ENCODE results near the gene ATG2B.

The ATG2B gene

GRCh38 chr14:96267336-96267735 is 95.8 kb downstream of the ATG2B start:
- no peak for DNase-seq (ENCODE audit: low spot score)
- H2BK15ac ChIP-seq (ENCODE audit: low read length) = no peak overlapping the region

GRCh38 chr14:96265383-96266095 is 97.6 kb downstream of the ATG2B start:
- H3K36me3 ChIP-seq (replicated peaks in 1 of 2; ENCODE audit: control insufficient read depth in 2 of 2, insufficient read depth in 2 of 2, low read length in 2 of 2) = no peaks in the 10 kb centered on the region
- H2AFZ ChIP-seq (ENCODE audit: low read length) = no peak overlapping the region
- no peak overlapping the region for H3K27ac ChIP-seq (replicated peaks; ENCODE audit: low read length)
- H3K4me2 ChIP-seq (ENCODE audit: insufficient read depth, low read length, poor library complexity, severe bottlenecking) = no peak overlapping the region
- H3K14ac ChIP-seq (ENCODE audit: low read length) = no peak overlapping the region
- no peak overlapping the region for H3K4me3 ChIP-seq (ENCODE audit: low read length in 2 of 2)
- no peaks in the 10 kb centered on the region for H3K79me1 ChIP-seq (ENCODE audit: low read depth, low read length)
- H2BK5ac ChIP-seq (ENCODE audit: low read length) = no peak overlapping the region
- no peak overlapping the region for H4K8ac ChIP-seq (ENCODE audit: low read depth, low read length)
- H3K4me1 ChIP-seq (ENCODE audit: control insufficient read depth in 2 of 2, insufficient read depth in 1 of 2, low read depth in 1 of 2, low read length in 2 of 2) = peaks cover 0 to 5% of the 10 kb centered on the region in 2 donors
- no peak overlapping the region for H3K23ac ChIP-seq (ENCODE audit: low read depth, low read length, poor library complexity)
- H3K27me3 ChIP-seq (ENCODE audit: control insufficient read depth in 3 of 3, insufficient read depth in 3 of 3, low read depth in 1 of 3, low read length in 3 of 3) = no peaks in the 10 kb centered on the region
- no peak overlapping the region for H3K18ac ChIP-seq (ENCODE audit: low read length)
- no peak overlapping the region for H4K91ac ChIP-seq (ENCODE audit: low read depth, low read length, poor library complexity)
- H3K9me3 ChIP-seq (replicated peaks in 1 of 2; ENCODE audit: control insufficient read depth in 2 of 2, insufficient read depth in 1 of 2, low read depth in 1 of 2, low read length in 2 of 2) = no peaks in the 10 kb centered on the region
- no peak overlapping the region for H3K9ac ChIP-seq (ENCODE audit: low read depth, low read length, poor library complexity)
- no CpG with 5 or more reads among the region's 16 CpGs for WGBS, 2 donors (ENCODE audit: extremely low coverage in 2 of 2, insufficient read length in 2 of 2, insufficient replicate concordance in 1 of 2)
- no peak overlapping the region for H2BK120ac ChIP-seq (ENCODE audit: low read depth, low read length)
- no peak overlapping the region for H2BK12ac ChIP-seq (ENCODE audit: low read length)
- DNase-seq (ENCODE audit: low spot score) = no peak
- no peak overlapping the region for H2BK15ac ChIP-seq (ENCODE audit: low read length)
- H3K4ac ChIP-seq (ENCODE audit: low read length) = no peak overlapping the region
- H2AK5ac ChIP-seq (ENCODE audit: low read depth, low read length) = no peak overlapping the region

More at GRCh38 chr14:96267336-96267735, 95.8 kb downstream of the ATG2B start:
- H3K9ac ChIP-seq (ENCODE audit: low read depth, low read length, poor library complexity) = no peak overlapping the region
- H4K8ac ChIP-seq (ENCODE audit: low read depth, low read length) = no peak overlapping the region
- no peaks in the 10 kb centered on the region for H3K36me3 ChIP-seq (replicated peaks in 1 of 2; ENCODE audit: control insufficient read depth in 2 of 2, insufficient read depth in 2 of 2, low read length in 2 of 2)
- H3K79me1 ChIP-seq (ENCODE audit: low read depth, low read length) = no peaks in the 10 kb centered on the region
- H2AK5ac ChIP-seq (ENCODE audit: low read depth, low read length) = no peak overlapping the region
- H2BK120ac ChIP-seq (ENCODE audit: low read depth, low read length) = no peak overlapping the region
- no CpG with 5 or more reads among the region's 3 CpGs for WGBS, 2 donors (ENCODE audit: extremely low coverage in 2 of 2, insufficient read length in 2 of 2, insufficient replicate concordance in 1 of 2)
- no peak overlapping the region for H3K18ac ChIP-seq (ENCODE audit: low read length)
- H3K27me3 ChIP-seq (ENCODE audit: control insufficient read depth in 3 of 3, insufficient read depth in 3 of 3, low read depth in 1 of 3, low read length in 3 of 3) = no peaks in the 10 kb centered on the region
- no peak overlapping the region for H3K4me2 ChIP-seq (ENCODE audit: insufficient read depth, low read length, poor library complexity, severe bottlenecking)
- H3K4me1 ChIP-seq (ENCODE audit: control insufficient read depth in 2 of 2, insufficient read depth in 1 of 2, low read depth in 1 of 2, low read length in 2 of 2) = peaks cover 0 to 5% of the 10 kb centered on the region in 2 donors
- H4K91ac ChIP-seq (ENCODE audit: low read depth, low read length, poor library complexity) = no peak overlapping the region
- no peak overlapping the region for H3K4ac ChIP-seq (ENCODE audit: low read length)
- no peak overlapping the region for H2BK12ac ChIP-seq (ENCODE audit: low read length)
- no peak overlapping the region for H3K27ac ChIP-seq (replicated peaks; ENCODE audit: low read length)
- H2AFZ ChIP-seq (ENCODE audit: low read length) = no peak overlapping the region
- peak overlapping the region in 1 of 2 donors; percentile 12 for H3K4me3 ChIP-seq (ENCODE audit: low read length in 2 of 2)
- no peak overlapping the region for H3K23ac ChIP-seq (ENCODE audit: low read depth, low read length, poor library complexity)
- no peak overlapping the region for H3K14ac ChIP-seq (ENCODE audit: low read length)
- no peaks in the 10 kb centered on the region for H3K9me3 ChIP-seq (replicated peaks in 1 of 2; ENCODE audit: control insufficient read depth in 2 of 2, insufficient read depth in 1 of 2, low read depth in 1 of 2, low read length in 2 of 2)
- H2BK5ac ChIP-seq (ENCODE audit: low read length) = no peak overlapping the region

- H3K4me2 ChIP-seq (ENCODE audit: insufficient read depth, low read length, poor library complexity, severe bottlenecking) = no peak overlapping the region
- H2BK15ac ChIP-seq (ENCODE audit: low read length) = no peak overlapping the region
- H2BK120ac ChIP-seq (ENCODE audit: low read depth, low read length) = no peak overlapping the region
- H3K9me3 ChIP-seq (replicated peaks in 1 of 2; ENCODE audit: control insufficient read depth in 2 of 2, insufficient read depth in 1 of 2, low read depth in 1 of 2, low read length in 2 of 2) = no peaks in the 10 kb centered on the region
- no peak overlapping the region for H4K91ac ChIP-seq (ENCODE audit: low read depth, low read length, poor library complexity)
- no peak overlapping the region for H3K9ac ChIP-seq (ENCODE audit: low read depth, low read length, poor library complexity)
- no peak overlapping the region for H4K8ac ChIP-seq (ENCODE audit: low read depth, low read length)
- H3K23ac ChIP-seq (ENCODE audit: low read depth, low read length, poor library complexity) = no peak overlapping the region
- H3K27ac ChIP-seq (replicated peaks; ENCODE audit: low read length) = no peak overlapping the region
- no peak overlapping the region for H2BK5ac ChIP-seq (ENCODE audit: low read length)
- no peak overlapping the region for H3K4me3 ChIP-seq (ENCODE audit: low read length in 2 of 2)
- H3K14ac ChIP-seq (ENCODE audit: low read length) = no peak overlapping the region
- no peak overlapping the region for H2AFZ ChIP-seq (ENCODE audit: low read length)
- H3K4ac ChIP-seq (ENCODE audit: low read length) = no peak overlapping the region
- no peak overlapping the region for H2AK5ac ChIP-seq (ENCODE audit: low read depth, low read length)
- no peaks in the 10 kb centered on the region for H3K79me1 ChIP-seq (ENCODE audit: low read depth, low read length)
- DNase-seq (ENCODE audit: low spot score) = no peak
- H3K4me1 ChIP-seq (ENCODE audit: control insufficient read depth in 2 of 2, insufficient read depth in 1 of 2, low read depth in 1 of 2, low read length in 2 of 2) = peaks cover 0 to 5% of the 10 kb centered on the region in 2 donors
- H2BK12ac ChIP-seq (ENCODE audit: low read length) = no peak overlapping the region
- H3K36me3 ChIP-seq (replicated peaks in 1 of 2; ENCODE audit: control insufficient read depth in 2 of 2, insufficient read depth in 2 of 2, low read length in 2 of 2) = no peaks in the 10 kb centered on the region
- no peaks in the 10 kb centered on the region for H3K27me3 ChIP-seq (ENCODE audit: control insufficient read depth in 3 of 3, insufficient read depth in 3 of 3, low read depth in 1 of 3, low read length in 3 of 3)
- no CpG with 5 or more reads among the region's 3 CpGs for WGBS, 2 donors (ENCODE audit: extremely low coverage in 2 of 2, insufficient read length in 2 of 2, insufficient replicate concordance in 1 of 2)
- no peak overlapping the region for H3K18ac ChIP-seq (ENCODE audit: low read length)
Measured at GRCh38 chr14:96264853-96265252, 98.3 kb downstream of the ATG2B start.

DNA sequence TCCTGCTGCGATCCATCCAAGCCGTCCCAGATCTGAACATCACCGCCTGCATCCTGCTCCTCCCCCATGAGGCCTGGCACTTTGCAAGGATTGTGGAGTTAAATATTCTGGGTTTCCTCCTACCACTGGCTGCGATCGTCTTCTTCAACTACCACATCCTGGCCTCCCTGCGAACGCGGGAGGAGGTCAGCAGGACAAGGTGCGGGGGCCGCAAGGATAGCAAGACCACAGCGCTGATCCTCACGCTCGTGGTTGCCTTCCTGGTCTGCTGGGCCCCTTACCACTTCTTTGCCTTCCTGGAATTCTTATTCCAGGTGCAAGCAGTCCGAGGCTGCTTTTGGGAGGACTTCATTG is 99.0 kb downstream of the ATG2B start:
- no peak overlapping the region for H2AK5ac ChIP-seq (ENCODE audit: low read depth, low read length)
- no peak overlapping the region for H2BK120ac ChIP-seq (ENCODE audit: low read depth, low read length)
- WGBS, 2 donors (ENCODE audit: extremely low coverage in 2 of 2, insufficient read length in 2 of 2, insufficient replicate concordance in 1 of 2) = no CpG with 5 or more reads among the region's 14 CpGs
- no peak overlapping the region for H2BK15ac ChIP-seq (ENCODE audit: low read length)
- H3K27me3 ChIP-seq (ENCODE audit: control insufficient read depth in 3 of 3, insufficient read depth in 3 of 3, low read depth in 1 of 3, low read length in 3 of 3) = no peaks in the 10 kb centered on the region
- no peak overlapping the region for H3K27ac ChIP-seq (replicated peaks; ENCODE audit: low read length)
- no peak overlapping the region for H4K91ac ChIP-seq (ENCODE audit: low read depth, low read length, poor library complexity)
- no peak overlapping the region for H4K8ac ChIP-seq (ENCODE audit: low read depth, low read length)
- no peaks in the 10 kb centered on the region for H3K79me1 ChIP-seq (ENCODE audit: low read depth, low read length)
- H3K14ac ChIP-seq (ENCODE audit: low read length) = no peak overlapping the region
- peak overlapping the region; percentile 44 for H3K9ac ChIP-seq (ENCODE audit: low read depth, low read length, poor library complexity)
- peak overlapping the region; percentile 21 for H3K18ac ChIP-seq (ENCODE audit: low read length)
- peaks cover 0 to 5% of the 10 kb centered on the region in 2 donors for H3K4me1 ChIP-seq (ENCODE audit: control insufficient read depth in 2 of 2, insufficient read depth in 1 of 2, low read depth in 1 of 2, low read length in 2 of 2)
- H2BK5ac ChIP-seq (ENCODE audit: low read length) = no peak overlapping the region
- H3K4ac ChIP-seq (ENCODE audit: low read length) = no peak overlapping the region
- H3K23ac ChIP-seq (ENCODE audit: low read depth, low read length, poor library complexity) = no peak overlapping the region
- no peak overlapping the region for H2BK12ac ChIP-seq (ENCODE audit: low read length)
- H2AFZ ChIP-seq (ENCODE audit: low read length) = no peak overlapping the region
- H3K4me2 ChIP-seq (ENCODE audit: insufficient read depth, low read length, poor library complexity, severe bottlenecking) = no peak overlapping the region
- peaks cover 0 to 3% of the 10 kb centered on the region in 2 donors for H3K9me3 ChIP-seq (replicated peaks in 1 of 2; ENCODE audit: control insufficient read depth in 2 of 2, insufficient read depth in 1 of 2, low read depth in 1 of 2, low read length in 2 of 2)
- H3K36me3 ChIP-seq (replicated peaks in 1 of 2; ENCODE audit: control insufficient read depth in 2 of 2, insufficient read depth in 2 of 2, low read length in 2 of 2) = no peaks in the 10 kb centered on the region
- no peak overlapping the region for H3K4me3 ChIP-seq (ENCODE audit: low read length in 2 of 2)
- no peak for DNase-seq (ENCODE audit: low spot score)

Measured in neuronal stem cell (in vitro differentiated cells).